Cerebellar cortex (tissue), 1 donor: Measurements from ENCODE around the gene FBXW5.

Experiments used
- DNase-seq: peaks from one replicate; pipeline ENCODE4 v3.0.0-alpha.2; 2015; ENCODE audit warnings: low spot score

The FBXW5 gene

DNA sequence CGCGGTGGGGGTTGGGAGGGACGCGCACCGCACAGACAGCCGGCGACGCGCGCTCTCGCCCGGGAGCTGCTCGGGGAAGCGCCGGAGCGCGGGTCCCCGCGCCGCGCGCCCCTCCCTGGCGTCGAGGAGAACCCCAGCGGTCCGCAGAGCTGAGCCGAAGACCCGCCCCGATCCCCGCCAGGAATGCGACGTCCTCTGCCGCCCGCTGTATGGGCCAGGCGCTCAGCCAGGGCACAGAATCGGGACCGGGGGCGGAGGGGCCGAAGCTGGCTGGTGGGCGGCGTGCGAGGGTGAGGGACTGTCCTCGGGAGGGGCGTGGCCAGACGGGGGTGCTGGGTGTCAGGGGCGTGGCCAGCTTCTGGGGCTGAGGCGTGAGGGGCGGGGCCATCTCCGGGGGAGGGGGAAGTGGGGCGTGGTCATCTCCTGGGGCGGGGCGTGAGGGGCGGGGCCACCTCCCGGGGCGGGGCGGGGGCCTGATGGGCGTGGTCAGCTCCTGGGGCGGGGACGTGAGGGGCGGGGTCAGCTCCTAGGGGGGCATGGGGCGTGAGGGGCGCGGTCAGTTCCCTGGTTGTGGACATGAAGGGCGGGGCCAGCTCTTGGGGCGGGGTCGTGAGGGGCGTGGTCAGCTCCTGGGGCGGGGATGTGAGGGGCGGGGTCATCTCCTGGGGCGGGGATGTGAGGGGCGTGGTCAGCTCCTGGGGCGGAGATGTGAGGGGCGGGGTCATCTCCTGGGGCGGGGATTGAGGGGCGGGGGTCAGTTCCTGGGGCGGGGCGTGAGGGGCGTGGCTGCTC, 33.7 kb upstream of the FBXW5 start:
- DNase-seq: peak; percentile 43

DNA sequence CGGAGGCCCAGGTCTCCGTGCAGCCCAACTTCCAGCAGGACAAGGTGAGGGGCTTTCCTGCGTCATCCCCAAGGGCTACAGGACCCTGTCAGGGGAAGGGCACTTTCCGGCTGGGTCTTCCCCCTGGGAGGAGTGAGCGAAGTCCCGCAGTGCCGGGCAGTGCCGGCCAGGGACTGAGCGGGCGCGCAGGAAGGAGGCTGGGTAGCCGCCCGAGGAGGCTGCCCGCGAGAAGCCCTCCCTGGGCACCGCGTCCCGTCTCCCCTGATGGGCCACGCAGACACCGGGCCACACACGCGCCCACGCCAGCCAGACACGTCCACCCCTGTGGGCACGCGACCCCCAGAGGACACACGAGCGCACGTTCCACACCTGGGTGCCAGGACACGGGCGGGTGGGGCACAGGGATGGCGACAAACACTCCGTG, 33.1 kb upstream of the FBXW5 start:
- no peak for DNase-seq

DNA sequence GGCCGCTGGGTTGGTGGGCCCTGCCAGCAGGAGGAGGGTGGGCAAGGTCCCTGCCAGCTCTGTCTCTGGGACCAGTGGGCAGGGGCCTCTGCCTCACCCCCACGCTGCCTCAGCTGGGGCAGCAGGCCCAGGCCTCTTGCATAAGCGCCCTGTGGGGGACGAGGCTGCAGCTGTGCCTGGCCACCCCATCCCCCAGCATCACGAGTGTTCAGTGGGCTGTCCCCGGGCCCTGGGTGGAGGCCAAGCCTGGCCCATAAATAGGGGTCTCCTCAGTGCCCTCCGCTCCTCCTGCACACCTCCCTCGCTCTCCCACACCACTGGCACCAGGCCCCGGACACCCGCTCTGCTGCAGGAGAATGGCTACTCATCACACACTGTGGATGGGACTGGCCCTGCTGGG, 32.7 kb upstream of the FBXW5 start, which contains the start of gene PTGDS:
PTGDS (plus strand) TSS at position 282 of the 400 bp plus-strand sequence; CDS start at position 357, 75 bp downstream.
- DNase-seq: peak; percentile 35

DNA sequence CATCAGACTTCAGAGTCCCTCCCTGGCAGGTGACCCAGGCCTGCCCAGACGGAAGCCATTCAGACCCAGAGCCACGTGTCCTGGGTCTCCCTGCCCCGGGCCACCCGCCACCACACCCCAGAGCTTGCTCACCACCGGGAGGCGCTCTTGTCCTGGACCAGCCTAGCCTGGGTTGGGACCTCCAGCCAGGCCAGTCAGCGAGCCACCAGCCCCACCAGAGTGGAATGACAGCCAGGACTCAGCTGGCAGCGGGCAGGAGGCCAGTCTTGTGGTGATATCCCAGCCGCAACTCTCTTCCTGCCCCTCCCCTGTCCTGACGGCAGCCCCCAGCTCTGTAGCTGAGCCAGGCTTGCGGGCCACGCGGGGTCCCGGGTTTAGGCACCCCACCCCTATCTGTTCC, 31.1 kb upstream of the FBXW5 start:
- DNase-seq: peak; percentile 66

DNA sequence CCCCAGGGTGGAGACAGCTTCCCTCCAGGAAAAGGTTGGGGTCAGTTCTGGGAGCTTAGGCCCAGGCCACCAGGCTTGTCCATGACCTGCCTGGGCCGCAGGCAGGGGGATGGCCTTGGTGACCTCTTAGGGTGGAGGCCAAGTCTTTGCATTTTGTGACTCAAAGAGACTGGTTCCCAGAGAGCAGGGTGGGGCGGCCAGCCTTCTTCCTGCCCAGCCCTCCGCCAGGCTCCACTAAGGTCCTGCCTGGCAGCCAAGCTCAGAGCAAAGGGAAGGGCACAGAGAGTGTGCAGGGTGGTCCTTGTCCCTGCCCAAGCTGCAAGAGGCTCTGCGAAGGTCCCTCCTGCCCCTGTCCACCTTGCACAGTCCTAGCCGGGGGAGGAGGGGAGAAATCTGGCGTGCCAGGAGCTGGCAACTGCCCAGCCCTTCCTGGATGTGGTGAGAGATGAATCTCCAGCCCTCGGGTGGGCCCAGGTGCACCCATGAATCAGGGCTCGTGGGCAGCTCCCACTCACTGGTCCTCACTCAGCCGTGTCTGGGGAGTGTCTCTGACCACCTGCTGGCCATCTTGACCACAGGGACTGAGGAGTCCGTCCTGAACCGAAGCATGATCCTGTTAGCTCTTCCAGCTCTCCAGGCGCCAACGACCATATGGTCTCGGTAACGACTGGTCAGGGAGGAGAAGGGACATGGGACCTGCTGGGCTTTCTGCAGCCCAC, 30.4 kb upstream of the FBXW5 start:
- DNase-seq: peak; percentile 44

GRCh38 chr9:136973618-136974617, 29.4 kb upstream of the FBXW5 start:
- DNase-seq: no peak

DNA sequence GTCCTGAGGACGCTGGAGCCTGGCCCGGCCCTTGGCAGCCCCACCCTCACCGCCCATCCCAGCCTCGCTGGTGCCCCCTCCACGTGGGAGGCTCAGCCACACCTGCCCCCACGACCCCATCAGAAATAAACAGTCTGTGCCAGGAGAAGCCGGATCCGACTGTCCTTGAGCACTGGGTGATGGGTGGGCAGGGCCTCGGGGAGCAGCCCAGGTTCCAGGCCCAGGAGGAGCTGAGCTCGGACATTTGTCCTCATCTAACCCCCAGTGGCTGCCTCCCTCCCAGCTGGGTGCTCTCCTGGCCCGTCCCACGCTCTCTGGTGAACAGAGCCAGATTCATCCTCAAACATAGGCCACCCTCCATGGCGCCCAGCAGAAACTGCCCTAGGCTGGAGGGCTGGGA, 28.2 kb upstream of the FBXW5 start:
- no peak for DNase-seq

DNA sequence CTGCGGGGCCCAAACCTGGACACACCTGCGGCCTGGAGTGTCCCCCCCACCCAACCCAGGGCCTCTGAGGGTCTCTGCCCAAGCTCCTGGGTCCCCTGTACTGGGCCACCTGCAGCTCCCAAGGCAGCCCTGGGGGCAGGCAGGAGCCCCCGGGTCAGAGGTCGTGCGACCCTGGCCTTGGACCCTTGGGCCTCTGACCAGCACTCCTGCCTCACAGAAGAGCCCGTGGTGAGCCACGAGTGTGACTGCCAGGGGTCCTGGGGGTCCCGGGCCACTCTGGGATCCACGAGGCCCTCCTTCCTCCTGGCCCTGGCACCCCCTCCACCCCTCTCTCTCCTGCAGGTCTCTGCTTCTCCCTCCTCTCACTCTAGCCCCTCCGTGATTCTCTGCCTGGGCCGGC, 27.8 kb upstream of the FBXW5 start:
- no peak for DNase-seq

GRCh38 chr9:136971746-136972145, 27.2 kb upstream of the FBXW5 start:
- no peak for DNase-seq

- DNase-seq: no peak
These were observed 25.8 kb upstream of the FBXW5 start for GRCh38 chr9:136970361-136970760.

DNA sequence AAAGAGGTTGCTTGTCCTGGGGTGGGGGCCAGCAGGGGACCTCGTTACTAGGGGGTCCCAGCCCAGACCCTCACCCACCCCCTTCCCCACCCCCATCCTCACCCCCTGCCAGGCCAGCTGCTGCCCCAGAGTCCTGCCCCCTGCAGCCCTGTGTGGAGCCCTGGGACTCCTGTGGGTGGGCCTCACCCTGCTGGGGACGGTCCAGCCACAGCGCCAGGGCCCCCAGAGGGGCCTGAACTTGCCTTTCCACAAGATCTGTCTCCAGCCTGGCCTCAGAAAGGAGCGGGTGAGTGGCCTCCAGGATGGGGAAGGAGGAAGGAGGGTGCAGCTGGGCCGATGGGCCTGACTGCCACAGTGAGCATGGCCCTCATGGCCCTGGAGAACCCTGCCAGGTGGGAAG, 25.2 kb upstream of the FBXW5 start:
- DNase-seq: no peak

DNA sequence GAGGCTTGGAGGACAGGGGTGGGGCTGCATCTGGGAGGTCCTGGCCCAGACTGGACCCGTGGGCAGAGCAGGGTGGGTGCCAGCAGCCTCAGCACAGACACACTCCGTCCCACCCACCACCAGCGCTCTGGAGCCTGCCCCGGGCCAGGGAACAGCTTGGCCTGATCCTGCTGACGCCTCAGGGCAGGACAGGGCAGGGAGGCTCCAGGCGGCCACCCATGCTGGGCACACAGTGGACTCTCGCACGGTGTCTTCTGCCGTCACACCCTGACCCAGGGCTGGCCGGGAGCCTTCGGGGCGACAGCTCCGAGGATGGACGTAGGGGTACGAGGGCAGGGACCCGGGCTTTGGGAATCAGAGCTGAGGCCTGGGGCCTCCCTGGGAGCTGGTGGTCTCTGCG, 24.6 kb upstream of the FBXW5 start:
- no peak for DNase-seq

DNA sequence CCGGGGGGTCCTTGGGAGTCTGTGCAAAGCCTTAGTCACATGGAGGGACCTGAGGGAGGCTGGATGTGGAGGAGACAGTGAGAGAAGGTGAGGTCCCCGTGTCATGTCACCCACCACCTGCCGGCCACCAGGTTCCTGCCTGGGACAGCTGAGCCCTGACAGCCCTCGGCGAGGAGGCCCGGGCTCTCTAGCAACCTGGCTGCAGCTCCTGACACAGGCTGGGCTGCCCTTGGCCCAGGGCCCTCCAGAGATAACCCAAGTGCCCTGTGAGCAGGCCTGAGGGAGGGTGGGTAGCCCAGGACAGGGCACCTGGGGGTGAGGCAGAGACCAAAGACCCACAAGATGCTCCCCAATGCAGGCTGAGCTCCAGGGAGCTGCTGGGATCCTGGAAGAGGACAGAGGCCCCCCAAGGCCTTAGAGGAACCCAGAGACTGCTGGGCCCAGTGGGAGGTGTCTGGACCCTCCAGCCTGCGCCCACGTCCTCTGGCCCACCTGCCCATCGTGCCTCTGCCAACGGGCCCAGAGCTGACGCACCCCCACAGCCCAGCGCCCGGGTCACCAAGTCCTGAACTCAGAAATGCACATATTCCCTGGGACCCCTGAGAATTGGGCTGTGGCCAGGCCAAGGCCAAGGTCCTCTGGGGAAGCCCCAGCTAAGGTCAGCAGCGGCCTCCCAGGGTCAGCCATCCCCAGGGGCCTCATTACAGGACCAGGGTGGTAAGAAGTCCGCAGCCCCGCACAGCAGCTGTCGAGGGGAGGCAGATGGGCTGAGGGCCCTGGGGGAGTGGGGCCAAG, 24.0 kb upstream of the FBXW5 start:
- DNase-seq: no peak

DNA sequence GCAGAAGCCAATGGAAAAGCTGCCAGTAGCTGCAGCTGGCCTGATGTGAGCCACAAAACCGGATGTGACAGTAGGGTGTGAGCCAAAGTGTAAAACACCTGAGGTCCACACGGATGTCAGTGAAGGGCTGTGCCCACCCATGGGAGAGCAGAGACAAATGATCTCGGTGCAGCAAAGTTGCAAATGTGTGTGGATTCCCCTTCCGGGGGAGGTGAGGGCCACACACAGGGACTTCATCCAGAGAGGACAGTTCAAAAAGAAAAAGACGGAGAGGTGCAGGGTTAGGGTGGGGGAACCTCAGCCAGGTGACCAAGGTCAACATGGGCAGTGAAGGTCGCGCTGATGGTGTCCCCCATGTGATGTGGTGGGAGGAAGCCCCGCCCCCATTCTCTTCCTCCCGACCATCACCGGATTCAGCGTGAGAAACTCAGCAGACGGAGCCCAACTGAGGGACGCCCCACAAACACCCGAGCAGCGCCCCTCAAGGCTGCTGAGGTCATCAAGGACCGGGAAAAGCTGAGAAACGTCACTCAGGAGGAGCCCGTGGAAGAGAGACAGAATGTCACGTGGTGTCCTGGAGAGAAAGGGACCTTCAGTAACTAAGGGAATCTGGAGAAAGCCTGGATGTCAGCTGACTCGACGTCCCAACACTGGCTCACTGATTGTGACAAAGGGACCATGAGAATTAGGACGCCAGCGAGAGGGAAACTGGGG, 21.4 kb upstream of the FBXW5 start:
- peak; percentile 41 for DNase-seq

- DNase-seq: no peak
These were observed 20.4 kb upstream of the FBXW5 start for GRCh38 chr9:136964833-136965422.

GRCh38 chr9:136964171-136964689, 19.7 kb upstream of the FBXW5 start:
- no peak for DNase-seq

- no peak for DNase-seq
These were observed 19.2 kb upstream of the FBXW5 start for GRCh38 chr9:136963751-136964150.

- no peak for DNase-seq
These were observed 18.8 kb upstream of the FBXW5 start for GRCh38 chr9:136963341-136963740.

DNA sequence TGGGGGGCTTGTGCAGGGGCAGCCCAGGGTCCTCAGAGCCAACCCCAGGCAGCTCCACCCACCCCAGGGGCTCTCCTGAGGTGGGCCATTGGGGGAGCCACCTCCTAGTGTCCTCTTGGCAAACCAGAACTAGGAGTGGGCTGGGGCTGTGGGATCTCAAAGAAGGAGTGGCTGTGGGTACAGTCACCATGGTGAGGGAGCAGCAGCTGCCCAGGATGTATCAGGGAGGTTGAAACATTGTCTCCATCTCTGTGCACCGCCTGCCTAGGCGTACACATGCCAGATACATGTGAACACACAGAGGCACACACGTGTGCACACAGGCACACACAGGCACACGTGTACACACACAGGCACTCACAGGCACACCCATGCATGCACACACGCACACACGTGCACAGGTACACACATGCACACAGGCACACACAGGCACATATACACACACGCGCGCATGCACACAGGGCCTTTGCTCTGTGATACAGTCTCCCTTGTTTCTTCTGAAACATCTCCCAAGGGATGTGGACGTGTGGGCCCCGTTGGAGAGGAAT, 18.2 kb upstream of the FBXW5 start:
- no peak for DNase-seq

GRCh38 chr9:136962163-136962562, 17.6 kb upstream of the FBXW5 start:
- DNase-seq: no peak
